ENCODE results near the gene EYA2. TPM values are rescaled to one million over a fixed set of nuclear protein-coding genes. Genes with fewer than 3 reads are reported as not detected.

The EYA2 gene
- total and polyA plus RNA-seq, 2 of the 4 experiments (the other 2 are of a cell fraction) = 2.3 to 5.4 TPM

DNA sequence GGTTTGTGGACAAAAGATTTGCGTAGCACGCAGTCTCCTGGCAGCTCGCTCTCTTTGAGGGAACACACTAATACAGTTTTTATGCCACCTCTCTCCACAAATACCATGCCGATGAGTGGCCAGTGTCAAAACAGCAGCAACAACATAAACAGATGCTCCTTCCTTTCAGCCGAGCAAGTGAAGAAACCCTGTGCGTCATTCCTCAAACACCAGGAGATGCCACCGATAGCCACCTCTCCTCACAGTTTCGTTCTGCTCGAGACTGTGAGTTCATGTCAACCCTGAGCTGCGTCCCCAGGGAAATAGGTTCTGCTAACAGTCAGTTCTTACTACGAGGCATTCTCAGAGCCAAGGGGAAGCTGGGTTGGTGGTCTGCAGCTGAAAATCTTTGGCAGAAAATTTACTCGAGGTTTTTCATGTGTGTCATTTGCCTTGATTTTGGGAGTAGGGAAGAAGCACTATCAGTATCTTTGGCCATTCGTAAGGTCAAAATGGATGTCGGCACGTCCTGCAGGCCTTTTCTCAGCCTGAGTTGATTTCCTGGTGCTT, 59.9 kb downstream of the EYA2 start:
- ChIA-PET CTCF (interaction anchor here (0.5 kb wide), 1 partner anchor 65 kb away, joined by 3 read pairs; no protein-coding TSS in a partner anchor), POLR2A (ENCODE audit: unreplicated experiment) (no interaction called here)
- intact Hi-C loops (cut with micrococcal nuclease) (loop anchor here (10.0 kb wide), 1 partner anchor 170 kb away; no protein-coding TSS in a partner anchor), in situ Hi-C loops (cut with MboI; ENCODE audit: low sequenced_read_pairs) (no loop called here), dilution Hi-C loops (cut with HindIII; ENCODE audit: low sequenced_read_pairs, unreplicated experiment) (no loop called here)
- Histone ChIP-seq H3K9me1 (ENCODE audit: insufficient read depth, low read length) (peaks cover 18% of the 10 kb centered on the region), H2AFZ (replicated peaks; ENCODE audit: low read length, poor library complexity) (peak overlapping the region; percentile 77), H4K5ac (ENCODE audit: low read depth, low read length) (peak overlapping the region; percentile 37), H2BK20ac (ENCODE audit: low read depth, low read length) (peak overlapping the region; percentile 85), H4K20me1 (ENCODE audit: insufficient read depth, low read length) (peaks cover 9% of the 10 kb centered on the region; the same call in 1 of the 2 replicates), H3K4me3 (ENCODE audit: insufficient read depth, low read depth, low read length) (peak overlapping the region; percentile 17; the same call in 1 of the 2 replicates), H3K23ac (ENCODE audit: low read depth, low read length) (peak overlapping the region; percentile 57), H2BK15ac (ENCODE audit: low read depth, low read length) (peak overlapping the region; percentile 76; the same call in 2 of the 3 replicates), H2BK120ac (ENCODE audit: low read depth, low read length) (peak overlapping the region; percentile 92), H3K9me3 (ENCODE audit: control insufficient read depth, insufficient read depth, low read length) (peaks cover 3% of the 10 kb centered on the region; the same call in 1 of the 2 replicates), H3K4ac (ENCODE audit: low read depth, low read length) (peak overlapping the region; percentile 88), H2BK5ac (ENCODE audit: low read depth, low read length, poor library complexity, severe bottlenecking) (peak overlapping the region; percentile 85), H3K79me1 (ENCODE audit: low read depth in 1 of 2, low read length in 2 of 2) (peaks cover 0 to 23% of the 10 kb centered on the region in 2 experiments; a peak in 3 of 4 replicates), H3K18ac (ENCODE audit: low read depth, low read length) (peak overlapping the region; percentile 79), H3K9ac (ENCODE audit: low read depth, low read length) (peak overlapping the region; percentile 25; the same call in 1 of the 2 replicates), H4K91ac (ENCODE audit: insufficient read depth, low read depth, low read length) (peak overlapping the region; percentile 63), H3K27me3 (ENCODE audit: control insufficient read depth, insufficient read depth, low read length) (no peaks in the 10 kb centered on the region), H3K4me1 (ENCODE audit: control insufficient read depth, insufficient read depth, low read length) (peaks cover 22% of the 10 kb centered on the region), H3K36me3 (ENCODE audit: control insufficient read depth, insufficient read depth, low read length) (no peaks in the 10 kb centered on the region), H3K56ac (ENCODE audit: extremely low read depth, insufficient read depth, low read length) (peak overlapping the region; percentile 85), H2AK5ac (ENCODE audit: low read depth, low read length) (peak overlapping the region; percentile 75; the same call in 1 of the 2 replicates), H3K14ac (replicated peaks; ENCODE audit: low read depth, low read length) (peak overlapping the region; percentile 80), H2AK9ac (replicated peaks; ENCODE audit: low read depth, low read length, poor library complexity) (peak overlapping the region; percentile 7), H3K27ac (ENCODE audit: insufficient read depth, low read length) (peak overlapping the region; percentile 81), H3K4me2 (ENCODE audit: low read depth, low read length) (peak overlapping the region; percentile 72), H4K8ac (ENCODE audit: low read depth in 2 of 2, low read length in 2 of 2) (peak overlapping the region; percentile 2 to 85; a peak in 2 of 4 replicates)
- WGBS, 2 experiments (ENCODE audit: extremely low coverage in 2 of 2, insufficient read length in 1 of 2) = 0% methylated on average over 2 of the region's 15 CpGs; no CpG with 5 or more reads in 1 of the 2 experiments
- no TSS peak for BruUV-seq (replicated peaks)
- ATAC-seq (ENCODE audit: low read depth) (peak; percentile 50), DNase-seq (peak; percentile 99)
- peak; percentile 95 for TF ChIP-seq CEBPB (IDR thresholded peaks at IDR 0.05; ENCODE audit: low read depth, low read length)
- TF ChIP-seq POLR2A (IDR thresholded peaks at IDR 0.05; ENCODE audit: low read depth, low read length) = peak; percentile 90
- 0 out of 2 replicates have a peak, but pooled peaks have one; percentile 11 for TF ChIP-seq SMC3 (IDR thresholded peaks at IDR 0.05; ENCODE audit: low read depth, low read length)
- peak; percentile 28; the same call in 1 of the 2 replicates for TF ChIP-seq RAD21 (IDR thresholded peaks at IDR 0.05; ENCODE audit: low read length)
- TF ChIP-seq, protein P1, sequence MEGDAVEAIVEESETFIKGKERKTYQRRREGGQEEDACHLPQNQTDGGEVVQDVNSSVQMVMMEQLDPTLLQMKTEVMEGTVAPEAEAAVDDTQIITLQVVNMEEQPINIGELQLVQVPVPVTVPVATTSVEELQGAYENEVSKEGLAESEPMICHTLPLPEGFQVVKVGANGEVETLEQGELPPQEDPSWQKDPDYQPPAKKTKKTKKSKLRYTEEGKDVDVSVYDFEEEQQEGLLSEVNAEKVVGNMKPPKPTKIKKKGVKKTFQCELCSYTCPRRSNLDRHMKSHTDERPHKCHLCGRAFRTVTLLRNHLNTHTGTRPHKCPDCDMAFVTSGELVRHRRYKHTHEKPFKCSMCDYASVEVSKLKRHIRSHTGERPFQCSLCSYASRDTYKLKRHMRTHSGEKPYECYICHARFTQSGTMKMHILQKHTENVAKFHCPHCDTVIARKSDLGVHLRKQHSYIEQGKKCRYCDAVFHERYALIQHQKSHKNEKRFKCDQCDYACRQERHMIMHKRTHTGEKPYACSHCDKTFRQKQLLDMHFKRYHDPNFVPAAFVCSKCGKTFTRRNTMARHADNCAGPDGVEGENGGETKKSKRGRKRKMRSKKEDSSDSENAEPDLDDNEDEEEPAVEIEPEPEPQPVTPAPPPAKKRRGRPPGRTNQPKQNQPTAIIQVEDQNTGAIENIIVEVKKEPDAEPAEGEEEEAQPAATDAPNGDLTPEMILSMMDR (conservative IDR thresholded peaks at IDR 0.05; ENCODE audit: low read depth, low read length) = no peak
- peak; percentile 80 for TF ChIP-seq BHLHE40 (IDR thresholded peaks at IDR 0.05; ENCODE audit: low read depth, low read length)
- TF ChIP-seq, protein P2, sequence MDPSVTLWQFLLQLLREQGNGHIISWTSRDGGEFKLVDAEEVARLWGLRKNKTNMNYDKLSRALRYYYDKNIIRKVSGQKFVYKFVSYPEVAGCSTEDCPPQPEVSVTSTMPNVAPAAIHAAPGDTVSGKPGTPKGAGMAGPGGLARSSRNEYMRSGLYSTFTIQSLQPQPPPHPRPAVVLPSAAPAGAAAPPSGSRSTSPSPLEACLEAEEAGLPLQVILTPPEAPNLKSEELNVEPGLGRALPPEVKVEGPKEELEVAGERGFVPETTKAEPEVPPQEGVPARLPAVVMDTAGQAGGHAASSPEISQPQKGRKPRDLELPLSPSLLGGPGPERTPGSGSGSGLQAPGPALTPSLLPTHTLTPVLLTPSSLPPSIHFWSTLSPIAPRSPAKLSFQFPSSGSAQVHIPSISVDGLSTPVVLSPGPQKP (IDR thresholded peaks at IDR 0.05; ENCODE audit: borderline replicate concordance, low read depth, low read length) = no peak
- no peak for TF ChIP-seq RFX5 (IDR thresholded peaks at IDR 0.05; ENCODE audit: low read depth, low read length)
- peak; percentile 96 for TF ChIP-seq FOS (IDR thresholded peaks at IDR 0.05; ENCODE audit: low read depth, low read length)
- TF ChIP-seq, protein P3, sequence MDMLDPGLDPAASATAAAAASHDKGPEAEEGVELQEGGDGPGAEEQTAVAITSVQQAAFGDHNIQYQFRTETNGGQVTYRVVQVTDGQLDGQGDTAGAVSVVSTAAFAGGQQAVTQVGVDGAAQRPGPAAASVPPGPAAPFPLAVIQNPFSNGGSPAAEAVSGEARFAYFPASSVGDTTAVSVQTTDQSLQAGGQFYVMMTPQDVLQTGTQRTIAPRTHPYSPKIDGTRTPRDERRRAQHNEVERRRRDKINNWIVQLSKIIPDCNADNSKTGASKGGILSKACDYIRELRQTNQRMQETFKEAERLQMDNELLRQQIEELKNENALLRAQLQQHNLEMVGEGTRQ (IDR thresholded peaks at IDR 0.05; ENCODE audit: low read depth, low read length) = no peak
- TF ChIP-seq CHD1 (IDR thresholded peaks at IDR 0.05; ENCODE audit: low read depth, low read length) = no peak
- TF ChIP-seq RCOR1 (IDR thresholded peaks at IDR 0.05; ENCODE audit: insufficient replicate concordance, low read length) = peak; percentile 95
- no peak for TF ChIP-seq NFE2L2 (IDR thresholded peaks at IDR 0.05; ENCODE audit: low read depth, low read length)
- peak; percentile 48 for TF ChIP-seq MAFK (IDR thresholded peaks at IDR 0.05; ENCODE audit: low read depth, low read length)

Measured in IMR-90 (cell line).